ENCODE measurements around the gene RASL10A.

GRCh38 chr22:29338398-29338797 is 22.9 kb upstream of the RASL10A start:
- TF ChIP-seq CTCF (conservative IDR thresholded peaks at IDR 0.05) (no peak), EZH2 (IDR thresholded peaks at IDR 0.05; ENCODE audit: low read depth) (no peak)

Measured in PC-9 (cell line).